HepG2 (cell line): ENCODE results near the gene C1orf159. TPM values are rescaled to one million over a fixed set of nuclear protein-coding genes. Genes with fewer than 3 reads are reported as not detected.

Source experiments
- ARHGAP35 ChIP-seq: sonication (generic); formaldehyde crosslinking; IDR thresholded peaks from 2 replicates; pipeline ENCODE4 v1.9.0; 2022; ENCODE audit warnings: mild to moderate bottlenecking, inconsistent platforms, moderate library complexity, missing genetic modification reagents, borderline replicate concordance
- CHCHD3 ChIP-seq: sonication (generic); formaldehyde crosslinking; IDR thresholded peaks from 2 replicates; pipeline ENCODE4 v1.8.0; 2022; ENCODE audit warnings: mild to moderate bottlenecking, missing genetic modification reagents, moderate library complexity
- FOSL2 ChIP-seq: sonication (generic); formaldehyde crosslinking; IDR thresholded peaks from 2 replicates; pipeline ENCODE4 v1.4.0; 2020; ENCODE audit warnings: missing genetic modification reagents
- GABPB1 ChIP-seq: IDR thresholded peaks from 2 replicates; pipeline ENCODE4 v1.6.1; 2016; ENCODE audit warnings: mild to moderate bottlenecking, missing genetic modification reagents, moderate library complexity, missing compliant biosample characterization
- IKZF4 ChIP-seq: sonication (generic); formaldehyde crosslinking; IDR thresholded peaks from 2 replicates; pipeline ENCODE4 v1.5.1; 2020; ENCODE audit warnings: borderline replicate concordance, mild to moderate bottlenecking, low read depth, missing genetic modification reagents; ENCODE audit errors: not compliant biosample characterization
- JDP2 ChIP-seq: sonication (generic); formaldehyde crosslinking; IDR thresholded peaks from 2 replicates; pipeline ENCODE4 v1.8.1; 2022; ENCODE audit warnings: missing genetic modification reagents, borderline replicate concordance
- KDM2A ChIP-seq: sonication (generic); formaldehyde crosslinking; IDR thresholded peaks from 2 replicates; pipeline ENCODE4 v1.4.0; 2020; ENCODE audit warnings: low read depth, missing genetic modification reagents, borderline replicate concordance
- MEF2D ChIP-seq: sonication (generic); formaldehyde crosslinking; IDR thresholded peaks from 2 replicates; pipeline ENCODE4 v1.5.1; 2020; ENCODE audit warnings: mild to moderate bottlenecking, missing genetic modification reagents
- MIER3 ChIP-seq: IDR thresholded peaks from 2 replicates; pipeline ENCODE4 v1.6.1; 2016; ENCODE audit warnings: missing compliant biosample characterization, borderline replicate concordance
- MXI1 ChIP-seq: IDR thresholded peaks from 3 replicates; pipeline ENCODE4 v1.6.1; 2012; ENCODE audit warnings: low read depth, low read length, inconsistent platforms, borderline replicate concordance
- TCF12 ChIP-seq, 2 experiments: fragments of 450-650 bp in 1 of 2; sonication (generic) in 1 of 2; formaldehyde crosslinking in 1 of 2; IDR thresholded peaks; 2 replicates each; pipeline versions ENCODE4 v1.6.1 to v1.8.0; 2017 to 2022; ENCODE audit warnings: antibody characterized with exemption in 1 of 2, mild to moderate bottlenecking in 1 of 2, missing genetic modification reagents in 1 of 2, moderate library complexity in 1 of 2
- ZNF124 ChIP-seq: sonication (generic); formaldehyde crosslinking; IDR thresholded peaks from 2 replicates; pipeline ENCODE4 v1.4.0; 2020; ENCODE audit warnings: missing genetic modification reagents
- ZNF430 ChIP-seq: sonication (generic); formaldehyde crosslinking; IDR thresholded peaks from 2 replicates; pipeline ENCODE4 v1.9.0; 2021; ENCODE audit warnings: mild to moderate bottlenecking, missing genetic modification reagents
- ZNF878 ChIP-seq: sonication (generic); formaldehyde crosslinking; IDR thresholded peaks from 2 replicates; pipeline ENCODE4 v1.8.1; 2023; ENCODE audit warnings: mild to moderate bottlenecking, missing genetic modification reagents, moderate library complexity
- polyA plus RNA-seq, 8 experiments: library from polyadenylated mRNA; depleted of rRNA in 3 of 8; stranded (reverse) in 7 of 8; unstranded in 1 of 8; fragments of >200 nt; fragmentation: Illumina TruSeq in 4 of 8; extraction: Trizol in 4 of 8; gene quantifications; 2 replicates each; pipeline versions ENCODE4 v1.2.1 to v1.2.3, GENCODE V29; 2011 to 2016; ENCODE audit warnings: low read depth in 4 of 8, missing spikeins in 1 of 8, mixed read lengths in 1 of 8; ENCODE audit not compliant: insufficient read depth in 1 of 8
- total RNA-seq, 5 experiments: library from RNA; depleted of rRNA; stranded (reverse); fragments of >200 nt; fragmentation: Illumina TruSeq; extraction: Trizol; gene quantifications; 2 replicates each; pipeline ENCODE4 v1.2.3, GENCODE V29; 2016; ENCODE audit warnings: low read depth in 1 of 5
- TF ChIP-seq, protein P1 (sequence below): sonication (generic); formaldehyde crosslinking; IDR thresholded peaks from 2 replicates; pipeline ENCODE4 v1.9.0; 2022; ENCODE audit warnings: missing genetic modification reagents, mild to moderate bottlenecking, borderline replicate concordance
- TF ChIP-seq, protein P2 (sequence below): sonication (generic); formaldehyde crosslinking; IDR thresholded peaks from 2 replicates; pipeline ENCODE4 v1.5.0; 2020; ENCODE audit warnings: mild to moderate bottlenecking, low read depth, missing genetic modification reagents, borderline replicate concordance
- TF ChIP-seq, protein P3 (sequence below): sonication (generic); formaldehyde crosslinking; IDR thresholded peaks from 2 replicates; pipeline ENCODE4 v1.9.0; 2021; ENCODE audit warnings: missing genetic modification reagents, borderline replicate concordance
- TF ChIP-seq, protein P4 (sequence below): sonication (generic); formaldehyde crosslinking; IDR thresholded peaks from 2 replicates; pipeline ENCODE4 v1.4.0; 2020; ENCODE audit warnings: mild to moderate bottlenecking, missing genetic modification reagents

Gene C1orf159
- total and polyA plus RNA-seq, 2 of the 13 experiments (the other 11 are each of a cell fraction or from before 2014, with no cell fraction given), result 3.8 to 6.7 TPM

DNA sequence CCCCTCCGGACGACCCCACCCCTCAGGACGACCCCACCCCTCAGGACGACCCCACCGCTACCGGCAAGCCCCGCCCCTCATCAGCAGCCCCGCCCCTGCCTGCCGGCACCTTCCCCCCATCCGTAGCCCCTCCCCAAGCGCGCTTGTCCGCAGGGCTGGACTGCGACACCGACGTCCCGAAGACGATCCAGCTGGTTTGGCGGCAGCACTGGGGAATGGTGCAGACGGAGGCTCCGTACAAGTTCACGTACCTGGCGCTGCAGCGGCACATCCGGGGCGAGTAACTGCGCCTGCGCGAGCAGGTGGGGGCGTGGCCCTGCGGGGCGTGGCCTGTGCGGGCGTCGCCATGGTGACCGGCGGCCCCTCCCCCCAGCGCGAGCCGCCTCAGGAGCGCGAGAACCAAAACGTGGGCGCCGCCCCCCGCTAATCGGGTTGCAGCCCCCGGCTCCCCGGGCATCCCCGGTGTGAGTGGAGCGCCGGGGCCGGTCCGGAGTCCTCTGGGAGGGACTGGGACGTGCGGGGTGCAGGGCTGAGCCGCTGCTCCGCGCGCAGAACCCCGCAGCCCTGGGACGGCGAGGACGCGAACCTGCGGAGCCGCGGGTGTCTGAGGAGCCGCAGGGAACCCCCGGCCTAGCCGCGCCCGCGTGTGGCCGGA, 46.7 kb downstream of the C1orf159 start (continued):
- TF ChIP-seq, protein P1, sequence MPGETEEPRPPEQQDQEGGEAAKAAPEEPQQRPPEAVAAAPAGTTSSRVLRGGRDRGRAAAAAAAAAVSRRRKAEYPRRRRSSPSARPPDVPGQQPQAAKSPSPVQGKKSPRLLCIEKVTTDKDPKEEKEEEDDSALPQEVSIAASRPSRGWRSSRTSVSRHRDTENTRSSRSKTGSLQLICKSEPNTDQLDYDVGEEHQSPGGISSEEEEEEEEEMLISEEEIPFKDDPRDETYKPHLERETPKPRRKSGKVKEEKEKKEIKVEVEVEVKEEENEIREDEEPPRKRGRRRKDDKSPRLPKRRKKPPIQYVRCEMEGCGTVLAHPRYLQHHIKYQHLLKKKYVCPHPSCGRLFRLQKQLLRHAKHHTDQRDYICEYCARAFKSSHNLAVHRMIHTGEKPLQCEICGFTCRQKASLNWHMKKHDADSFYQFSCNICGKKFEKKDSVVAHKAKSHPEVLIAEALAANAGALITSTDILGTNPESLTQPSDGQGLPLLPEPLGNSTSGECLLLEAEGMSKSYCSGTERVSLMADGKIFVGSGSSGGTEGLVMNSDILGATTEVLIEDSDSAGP (CRISPR knock-in tag), result peak; percentile 55; the same call in 1 of the 2 replicates
- TF ChIP-seq, protein P2, sequence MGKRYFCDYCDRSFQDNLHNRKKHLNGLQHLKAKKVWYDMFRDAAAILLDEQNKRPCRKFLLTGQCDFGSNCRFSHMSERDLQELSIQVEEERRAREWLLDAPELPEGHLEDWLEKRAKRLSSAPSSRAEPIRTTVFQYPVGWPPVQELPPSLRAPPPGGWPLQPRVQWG (CRISPR knock-in tag), result no peak
- TF ChIP-seq ZNF124 (CRISPR knock-in tag) (no peak), ZNF430 (CRISPR knock-in tag) (no peak), MXI1 (peak; percentile 87; the same call in 2 of the 3 replicates), KDM2A (CRISPR knock-in tag) (peak; percentile 65), JDP2 (CRISPR knock-in tag) (no peak), GABPB1 (CRISPR knock-in tag) (peak; percentile 64), MIER3 (CRISPR knock-in tag) (0 out of 2 replicates have a peak, but pooled peaks have one; percentile 27), IKZF4 (CRISPR knock-in tag) (no peak), CHCHD3 (no peak), FOSL2 (CRISPR knock-in tag) (0 out of 2 replicates have a peak, but pooled peaks have one; percentile 10), TCF12 (IDR thresholded peaks at IDR 0.05) (no peak), TCF12 (CRISPR knock-in tag; IDR thresholded peaks at IDR 0.05) (no peak), ARHGAP35 (0 out of 2 replicates have a peak, but pooled peaks have one; percentile 60), ZNF878 (CRISPR knock-in tag) (no peak), MEF2D (CRISPR knock-in tag) (no peak)
- TF ChIP-seq, protein P3, sequence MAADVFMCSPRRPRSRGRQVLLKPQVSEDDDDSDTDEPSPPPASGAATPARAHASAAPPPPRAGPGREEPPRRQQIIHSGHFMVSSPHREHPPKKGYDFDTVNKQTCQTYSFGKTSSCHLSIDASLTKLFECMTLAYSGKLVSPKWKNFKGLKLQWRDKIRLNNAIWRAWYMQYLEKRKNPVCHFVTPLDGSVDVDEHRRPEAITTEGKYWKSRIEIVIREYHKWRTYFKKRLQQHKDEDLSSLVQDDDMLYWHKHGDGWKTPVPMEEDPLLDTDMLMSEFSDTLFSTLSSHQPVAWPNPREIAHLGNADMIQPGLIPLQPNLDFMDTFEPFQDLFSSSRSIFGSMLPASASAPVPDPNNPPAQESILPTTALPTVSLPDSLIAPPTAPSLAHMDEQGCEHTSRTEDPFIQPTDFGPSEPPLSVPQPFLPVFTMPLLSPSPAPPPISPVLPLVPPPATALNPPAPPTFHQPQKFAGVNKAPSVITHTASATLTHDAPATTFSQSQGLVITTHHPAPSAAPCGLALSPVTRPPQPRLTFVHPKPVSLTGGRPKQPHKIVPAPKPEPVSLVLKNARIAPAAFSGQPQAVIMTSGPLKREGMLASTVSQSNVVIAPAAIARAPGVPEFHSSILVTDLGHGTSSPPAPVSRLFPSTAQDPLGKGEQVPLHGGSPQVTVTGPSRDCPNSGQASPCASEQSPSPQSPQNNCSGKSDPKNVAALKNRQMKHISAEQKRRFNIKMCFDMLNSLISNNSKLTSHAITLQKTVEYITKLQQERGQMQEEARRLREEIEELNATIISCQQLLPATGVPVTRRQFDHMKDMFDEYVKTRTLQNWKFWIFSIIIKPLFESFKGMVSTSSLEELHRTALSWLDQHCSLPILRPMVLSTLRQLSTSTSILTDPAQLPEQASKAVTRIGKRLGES (CRISPR knock-in tag), result no peak
- TF ChIP-seq, protein P4, sequence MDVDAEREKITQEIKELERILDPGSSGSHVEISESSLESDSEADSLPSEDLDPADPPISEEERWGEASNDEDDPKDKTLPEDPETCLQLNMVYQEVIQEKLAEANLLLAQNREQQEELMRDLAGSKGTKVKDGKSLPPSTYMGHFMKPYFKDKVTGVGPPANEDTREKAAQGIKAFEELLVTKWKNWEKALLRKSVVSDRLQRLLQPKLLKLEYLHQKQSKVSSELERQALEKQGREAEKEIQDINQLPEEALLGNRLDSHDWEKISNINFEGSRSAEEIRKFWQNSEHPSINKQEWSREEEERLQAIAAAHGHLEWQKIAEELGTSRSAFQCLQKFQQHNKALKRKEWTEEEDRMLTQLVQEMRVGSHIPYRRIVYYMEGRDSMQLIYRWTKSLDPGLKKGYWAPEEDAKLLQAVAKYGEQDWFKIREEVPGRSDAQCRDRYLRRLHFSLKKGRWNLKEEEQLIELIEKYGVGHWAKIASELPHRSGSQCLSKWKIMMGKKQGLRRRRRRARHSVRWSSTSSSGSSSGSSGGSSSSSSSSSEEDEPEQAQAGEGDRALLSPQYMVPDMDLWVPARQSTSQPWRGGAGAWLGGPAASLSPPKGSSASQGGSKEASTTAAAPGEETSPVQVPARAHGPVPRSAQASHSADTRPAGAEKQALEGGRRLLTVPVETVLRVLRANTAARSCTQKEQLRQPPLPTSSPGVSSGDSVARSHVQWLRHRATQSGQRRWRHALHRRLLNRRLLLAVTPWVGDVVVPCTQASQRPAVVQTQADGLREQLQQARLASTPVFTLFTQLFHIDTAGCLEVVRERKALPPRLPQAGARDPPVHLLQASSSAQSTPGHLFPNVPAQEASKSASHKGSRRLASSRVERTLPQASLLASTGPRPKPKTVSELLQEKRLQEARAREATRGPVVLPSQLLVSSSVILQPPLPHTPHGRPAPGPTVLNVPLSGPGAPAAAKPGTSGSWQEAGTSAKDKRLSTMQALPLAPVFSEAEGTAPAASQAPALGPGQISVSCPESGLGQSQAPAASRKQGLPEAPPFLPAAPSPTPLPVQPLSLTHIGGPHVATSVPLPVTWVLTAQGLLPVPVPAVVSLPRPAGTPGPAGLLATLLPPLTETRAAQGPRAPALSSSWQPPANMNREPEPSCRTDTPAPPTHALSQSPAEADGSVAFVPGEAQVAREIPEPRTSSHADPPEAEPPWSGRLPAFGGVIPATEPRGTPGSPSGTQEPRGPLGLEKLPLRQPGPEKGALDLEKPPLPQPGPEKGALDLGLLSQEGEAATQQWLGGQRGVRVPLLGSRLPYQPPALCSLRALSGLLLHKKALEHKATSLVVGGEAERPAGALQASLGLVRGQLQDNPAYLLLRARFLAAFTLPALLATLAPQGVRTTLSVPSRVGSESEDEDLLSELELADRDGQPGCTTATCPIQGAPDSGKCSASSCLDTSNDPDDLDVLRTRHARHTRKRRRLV (CRISPR knock-in tag), result no peak
